PC-9 (cell line): ENCODE results near the gene NUP133. TPM values are rescaled to one million over a fixed set of nuclear protein-coding genes. Genes with fewer than 3 reads are reported as not detected.
A peak's percentile ranks its signal among the peaks of the same experiment; 100 is the strongest.

Experiments used
- Bru-seq: library from RNA; stranded (reverse); fragments of 400-500 nt; gene quantifications from one replicate; lab custom pipeline; 2021; lab: Mats Ljungman, UMichigan
- BruChase-seq, 2 experiments: library from RNA; stranded (reverse); fragments of 400-500 nt; gene quantifications; one replicate each; lab custom pipeline; 2021; lab: Mats Ljungman, UMichigan
- BruUV-seq: library from RNA; stranded (reverse); fragments of 400-500 nt; replicated peaks from 2 replicates; lab custom pipeline; 2021; lab: Mats Ljungman, UMichigan
- CTCF ChIA-PET: fragments of 300-600 bp; sonication (Branson Sonifier 250); formaldehyde crosslinking; loops from one replicate; lab custom pipeline; 2022; ENCODE audit warnings: antibody characterized with exemption; lab: Charles Lee
- POLR2A ChIA-PET: fragments of 300-600 bp; sonication (Branson Sonifier 250); formaldehyde crosslinking; loops from one replicate; lab custom pipeline; 2022; ENCODE audit warnings: antibody characterized with exemption; ENCODE audit not compliant: unreplicated experiment; lab: Charles Lee
- DNase-seq, 2 experiments: peaks; one replicate each; pipeline versions ENCODE4 v3.0.0 to v3.0.0-alpha.2; 2015 to 2022; ENCODE audit warnings: mixed read lengths in 1 of 2
- H2AFZ ChIP-seq: fragments of 200-600 bp; sonication (generic); 2 replicates; pipeline ENCODE4 v1.8.1; 2017; ENCODE audit warnings: antibody characterized with exemption
- H3F3A ChIP-seq: fragments of 200-600 bp; sonication (generic); 2 replicates; pipeline ENCODE4 v1.8.1; 2017; ENCODE audit warnings: antibody characterized with exemption, mild to moderate bottlenecking, low read depth; ENCODE audit not compliant: insufficient read depth
- H3K27ac ChIP-seq: fragments of 200-600 bp; sonication (generic); 2 replicates; pipeline ENCODE4 v1.6.1; 2016; ENCODE audit warnings: mixed run types
- H3K27me3 ChIP-seq: fragments of 200-600 bp; sonication (generic); 2 replicates; pipeline ENCODE4 v1.6.1; 2016; ENCODE audit warnings: low read depth, mixed run types; ENCODE audit not compliant: insufficient read depth
- H3K36me3 ChIP-seq: fragments of 200-600 bp; sonication (generic); 2 replicates; pipeline ENCODE4 v1.6.1; 2016; ENCODE audit warnings: low read depth, mixed run types
- H3K4me1 ChIP-seq: fragments of 200-600 bp; sonication (generic); replicated peaks from 2 replicates; pipeline ENCODE4 v1.6.1; 2016; ENCODE audit warnings: mixed run types; ENCODE audit not compliant: insufficient read depth
- H3K4me2 ChIP-seq: fragments of 200-600 bp; sonication (generic); 2 replicates; pipeline ENCODE4 v1.6.1; 2017; ENCODE audit warnings: mixed run types
- H3K4me3 ChIP-seq: fragments of 200-600 bp; sonication (generic); 2 replicates; pipeline ENCODE4 v1.6.1; 2016; ENCODE audit warnings: mixed run types
- H3K79me2 ChIP-seq: fragments of 200-600 bp; sonication (generic); 2 replicates; pipeline ENCODE4 v1.6.1; 2017; ENCODE audit warnings: low read depth, mixed run types
- H3K9me2 ChIP-seq: fragments of 200-600 bp; sonication (generic); 2 replicates; pipeline ENCODE4 v1.8.1; 2017; ENCODE audit warnings: mild to moderate bottlenecking; ENCODE audit not compliant: insufficient read depth
- H3K9me3 ChIP-seq: fragments of 200-600 bp; sonication (generic); 2 replicates; pipeline ENCODE4 v1.8.1; 2016; ENCODE audit warnings: low read depth; ENCODE audit not compliant: insufficient read depth
- H4K20me1 ChIP-seq: fragments of 200-600 bp; sonication (generic); 2 replicates; pipeline ENCODE4 v1.8.1; 2017; ENCODE audit not compliant: insufficient read depth
- CTCF ChIP-seq: fragments of 200-600 bp; sonication (generic); conservative IDR thresholded peaks from 2 replicates; pipeline ENCODE4 v1.6.1; 2017; ENCODE audit warnings: mixed run types, antibody characterized with exemption, mild to moderate bottlenecking, moderate library complexity
- EZH2 ChIP-seq: fragments of 200-600 bp; sonication (generic); IDR thresholded peaks from 2 replicates; pipeline ENCODE4 v1.8.0; 2017; ENCODE audit warnings: antibody characterized with exemption, low read depth
- intact Hi-C: fragments of 100-400 bp; cut with micrococcal nuclease; formaldehyde crosslinking; loops from one replicate; pipeline ENCODE4 v1.10.0; 2022; ENCODE audit not compliant: unreplicated experiment
- long read RNA-seq: library from polyadenylated mRNA; stranded (forward); transcript quantifications from one replicate; pipeline ENCODE4 v2.0.0, GENCODE V29; 2022
- total RNA-seq: library from RNA; stranded (reverse); gene quantifications from 2 replicates; pipeline ENCODE4 v1.2.3, GENCODE V29; 2021

NUP133 gene
- 38.5 and 42.9 TPM in 2 replicates for total RNA-seq
- percentile 80 among the genes with signal in this experiment for Bru-seq, nascent RNA
- BruChase-seq, experiment 1, labeled RNA remaining after a 2-hour chase: percentile 75 among the genes with signal in this experiment
- percentile 82 among the genes with signal in this experiment for BruChase-seq, experiment 2, labeled RNA remaining after a 6-hour chase
- long read RNA-seq, full-length matches to known transcripts: 32 of 39 reads
- long read RNA-seq, partial matches to known transcripts: 2 of 39 reads
- long read RNA-seq, other reads (novel, unspliced or antisense): 5 of 39 reads

GRCh38 chr1:229507951-229508822 lies at the start of gene NUP133:
TSS of gene NUP133 (minus strand) at chr1:229508341. CDS start at chr1:229508249, 92 bp downstream.
- Histone ChIP-seq H3K27me3 (no peaks in the 10 kb centered on the region), H3K79me2 (peaks cover 26% of the 10 kb centered on the region), H3F3A (no peaks in the 10 kb centered on the region), H3K36me3 (no peaks in the 10 kb centered on the region), H3K9me2 (no peaks in the 10 kb centered on the region), H3K27ac (peak within 1 kb of the TSS; percentile 73), H4K20me1 (no peaks in the 10 kb centered on the region), H3K4me2 (peak within 1 kb of the TSS; percentile 90), H3K4me1 (peaks cover 11% of the 10 kb centered on the region), H2AFZ (peak within 1 kb of the TSS; percentile 89), H3K4me3 (peak within 1 kb of the TSS; percentile 74), H3K9me3 (no peaks in the 10 kb centered on the region)
- intact Hi-C loops: loop anchor here (1.0 to 10.0 kb wide), 4 partner anchors 49 to 807 kb away; partner anchors contain the start of genes ABCB10, CCSAP, TAF5L and URB2
- ChIA-PET POLR2A (interaction anchor here (0.6 to 0.7 kb wide), 3 partner anchors 30 to 1830 kb away, joined by 3 read pairs; partner anchors contain the start of gene SPRTN), CTCF (interaction anchor here (0.5 kb wide), 1 partner anchor 897 kb away, joined by 8 read pairs; no protein-coding TSS in a partner anchor)
- no TSS peak for BruUV-seq
- peak; percentile 91 to 95 for DNase-seq
- no peak for TF ChIP-seq CTCF
- TF ChIP-seq EZH2: no peak

- H3K9me2 ChIP-seq: no peaks in the 10 kb centered on the region
- peaks cover 10% of the 10 kb centered on the region; the same call in 1 of the 2 replicates for H3K4me1 ChIP-seq
- intact Hi-C loops: loop anchor here (5.0 kb wide), 1 partner anchor 50 kb away; the partner anchor contains the start of gene NUP133
- no peak for DNase-seq
- H3K4me3 ChIP-seq: peak overlapping the region; percentile 70
- no peak overlapping the region for H3K27ac ChIP-seq
- POLR2A ChIA-PET: interaction anchor here (0.7 kb wide), 1 partner anchor 557 kb away, joined by 3 read pairs; no protein-coding TSS in a partner anchor
- H3K9me3 ChIP-seq: no peaks in the 10 kb centered on the region
- H2AFZ ChIP-seq: peak overlapping the region; percentile 77
- TSS peak; percentile 36 for BruUV-seq
- H3K27me3 ChIP-seq: no peaks in the 10 kb centered on the region
- H3K79me2 ChIP-seq: 0 out of 2 replicates have a peak, but pooled peaks cover 6% of the 10 kb centered on the region
- H3K4me2 ChIP-seq: peak overlapping the region; percentile 74
- CTCF ChIA-PET: interaction anchor here (0.7 kb wide), 1 partner anchor 298 kb away, joined by 3 read pairs; no protein-coding TSS in a partner anchor
- no peaks in the 10 kb centered on the region for H4K20me1 ChIP-seq
- no peaks in the 10 kb centered on the region for H3K36me3 ChIP-seq
- 0 out of 2 replicates have a peak, but pooled peaks cover 2% of the 10 kb centered on the region for H3F3A ChIP-seq
- no peak for TF ChIP-seq CTCF
These were observed 49.2 kb upstream of the NUP133 start for GRCh38 chr1:229557200-229557850.
